Endodermal cell (in vitro differentiated cells): Measurements from ENCODE around the gene ZNF511. TPM values are rescaled to one million over a fixed set of nuclear protein-coding genes. Genes with fewer than 3 reads are reported as not detected.

Experiments used
- DNase-seq: peaks from one replicate; pipeline ENCODE4 v3.0.0-alpha.2; 2017
- H3K27ac ChIP-seq: 2 replicates; pipeline ENCODE4 v1.5.1; 2013; ENCODE audit warnings: mild to moderate bottlenecking, low read depth, low read length, moderate library complexity
- H3K27me3 ChIP-seq: 2 replicates; pipeline ENCODE4 v1.6.1; 2013; ENCODE audit warnings: mild to moderate bottlenecking, low read length, moderate library complexity; ENCODE audit not compliant: insufficient read depth, control insufficient read depth, poor library complexity, severe bottlenecking
- H3K36me3 ChIP-seq: 2 replicates; pipeline ENCODE4 v1.7.0; 2013; ENCODE audit warnings: mild to moderate bottlenecking, low read length, moderate library complexity; ENCODE audit not compliant: control insufficient read depth, insufficient read depth
- H3K4me1 ChIP-seq: one replicate; pipeline ENCODE4 v1.7.0; 2013; ENCODE audit warnings: low read length; ENCODE audit not compliant: control insufficient read depth, insufficient read depth
- H3K4me3 ChIP-seq: 2 replicates; pipeline ENCODE4 v1.5.1; 2013; ENCODE audit warnings: mild to moderate bottlenecking, low read length, moderate library complexity
- H3K9ac ChIP-seq: 2 replicates; pipeline ENCODE4 v1.6.1; 2013; ENCODE audit warnings: mild to moderate bottlenecking, low read length, moderate library complexity; ENCODE audit not compliant: poor library complexity, severe bottlenecking; ENCODE audit errors: extremely low read depth
- H3K9me3 ChIP-seq: 2 replicates; pipeline ENCODE4 v1.6.1; 2013; ENCODE audit warnings: mild to moderate bottlenecking, low read length, moderate library complexity; ENCODE audit not compliant: control insufficient read depth
- H3K27ac Mint-ChIP-seq: 2 replicates; pipeline ENCODE4 v1.8.0; 2020; ENCODE audit warnings: mixed read lengths
- H3K27me3 Mint-ChIP-seq: 2 replicates; pipeline ENCODE4 v1.8.0; 2021; ENCODE audit warnings: mild to moderate bottlenecking, mixed read lengths; ENCODE audit not compliant: insufficient read depth
- H3K36me3 Mint-ChIP-seq: 2 replicates; pipeline ENCODE4 v1.8.0; 2020; ENCODE audit warnings: low read depth, mixed read lengths
- H3K4me1 Mint-ChIP-seq: 2 replicates; pipeline ENCODE4 v1.8.0; 2020; ENCODE audit warnings: mixed read lengths
- H3K4me3 Mint-ChIP-seq: 2 replicates; pipeline ENCODE4 v1.8.0; 2020; ENCODE audit warnings: mild to moderate bottlenecking, moderate library complexity, mixed read lengths
- H3K9me3 Mint-ChIP-seq: 2 replicates; pipeline ENCODE4 v1.8.0; 2020; ENCODE audit warnings: mild to moderate bottlenecking, mixed read lengths
- WGBS, 2 experiments: methylation state at CpG; one replicate each; pipeline versions ENCODE4 v1.1.5 to v1.1.7; 2013; ENCODE audit warnings: missing lambda C conversion rate in 2 of 2, mixed read lengths in 1 of 2; ENCODE audit not compliant: insufficient coverage in 1 of 2, insufficient read length in 1 of 2; 5-methylcytosine and 5-hydroxymethylcytosine counted together
- total RNA-seq, 2 donors: library from RNA; stranded (reverse); fragmentation: NEBNext Ultra II Directional in 1 of 2; extraction: Animal tissue kit (Norgen Biotek cat#: 25700) in 1 of 2; gene quantifications; 2 replicates in 1 of 2; 3 replicates in 1 of 2; pipeline ENCODE4 v1.2.1, GENCODE V29; 2021
- TF ChIP-seq, protein P1 (sequence below): fragments of 200-600 bp; sonication (generic); conservative IDR thresholded peaks from 2 replicates; pipeline ENCODE4 v1.5.0; 2021; ENCODE audit warnings: antibody characterized with exemption, mild to moderate bottlenecking

ZNF511 gene
- total RNA-seq, 2 donors from 2014 or later = 48.1 to 57.6 TPM

- no peaks in the 10 kb centered on the region for H3K4me1 Mint-ChIP-seq
- WGBS, 2 experiments = 96 to 98% methylated on average over 37 to 42 of the region's 42 CpGs
- Histone ChIP-seq H3K4me3 (no peak overlapping the region), H3K9ac (no peak overlapping the region), H3K27ac (no peak overlapping the region), H3K4me1 (no peaks in the 10 kb centered on the region), H3K36me3 (peaks cover 56% of the 10 kb centered on the region), H3K27me3 (no peaks in the 10 kb centered on the region), H3K9me3 (no peaks in the 10 kb centered on the region)
- no peak overlapping the region for H3K27ac Mint-ChIP-seq
- TF ChIP-seq, protein P1, sequence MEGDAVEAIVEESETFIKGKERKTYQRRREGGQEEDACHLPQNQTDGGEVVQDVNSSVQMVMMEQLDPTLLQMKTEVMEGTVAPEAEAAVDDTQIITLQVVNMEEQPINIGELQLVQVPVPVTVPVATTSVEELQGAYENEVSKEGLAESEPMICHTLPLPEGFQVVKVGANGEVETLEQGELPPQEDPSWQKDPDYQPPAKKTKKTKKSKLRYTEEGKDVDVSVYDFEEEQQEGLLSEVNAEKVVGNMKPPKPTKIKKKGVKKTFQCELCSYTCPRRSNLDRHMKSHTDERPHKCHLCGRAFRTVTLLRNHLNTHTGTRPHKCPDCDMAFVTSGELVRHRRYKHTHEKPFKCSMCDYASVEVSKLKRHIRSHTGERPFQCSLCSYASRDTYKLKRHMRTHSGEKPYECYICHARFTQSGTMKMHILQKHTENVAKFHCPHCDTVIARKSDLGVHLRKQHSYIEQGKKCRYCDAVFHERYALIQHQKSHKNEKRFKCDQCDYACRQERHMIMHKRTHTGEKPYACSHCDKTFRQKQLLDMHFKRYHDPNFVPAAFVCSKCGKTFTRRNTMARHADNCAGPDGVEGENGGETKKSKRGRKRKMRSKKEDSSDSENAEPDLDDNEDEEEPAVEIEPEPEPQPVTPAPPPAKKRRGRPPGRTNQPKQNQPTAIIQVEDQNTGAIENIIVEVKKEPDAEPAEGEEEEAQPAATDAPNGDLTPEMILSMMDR = no peak
- no peak for DNase-seq
- H3K9me3 Mint-ChIP-seq = no peaks in the 10 kb centered on the region
- no peak overlapping the region for H3K4me3 Mint-ChIP-seq
- no peaks in the 10 kb centered on the region for H3K27me3 Mint-ChIP-seq
- H3K36me3 Mint-ChIP-seq = peaks cover 56% of the 10 kb centered on the region
Observed at GRCh38 chr10:133295426-133296320, 13.0 kb upstream of the ZNF511 start.

DNA sequence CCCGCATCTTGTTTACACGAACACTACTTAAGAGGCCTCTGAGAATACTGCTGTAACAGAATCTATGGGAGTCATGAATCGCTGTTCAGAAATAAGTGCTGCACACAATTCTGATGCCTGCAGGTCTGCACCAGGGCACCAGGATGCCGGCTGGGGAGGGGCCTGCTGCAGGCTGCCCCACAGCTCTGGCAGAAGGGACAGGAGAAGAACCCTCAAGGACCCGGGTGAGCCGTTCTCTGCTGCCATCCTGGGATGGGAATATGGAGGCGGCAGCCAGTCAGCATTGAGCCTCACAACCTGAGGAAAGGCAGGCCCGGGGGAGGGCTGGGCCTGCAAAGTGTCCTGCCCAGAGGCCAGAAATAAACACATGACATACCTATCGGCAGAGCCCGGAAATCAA, 11.2 kb upstream of the ZNF511 start:
- WGBS, 2 experiments = 91 to 94% methylated on average over 7 to 10 of the region's 10 CpGs
- Histone ChIP-seq H3K27ac (no peak overlapping the region), H3K4me3 (no peak overlapping the region), H3K36me3 (peaks cover 56% of the 10 kb centered on the region), H3K27me3 (no peaks in the 10 kb centered on the region), H3K9me3 (no peaks in the 10 kb centered on the region), H3K4me1 (no peaks in the 10 kb centered on the region), H3K9ac (no peak overlapping the region)
- Mint-ChIP-seq H3K27ac (no peak overlapping the region), H3K4me3 (no peak overlapping the region), H3K27me3 (no peaks in the 10 kb centered on the region), H3K4me1 (no peaks in the 10 kb centered on the region), H3K9me3 (no peaks in the 10 kb centered on the region), H3K36me3 (peaks cover 56% of the 10 kb centered on the region)
- TF ChIP-seq, protein P1 = no peak
- DNase-seq = no peak

DNA sequence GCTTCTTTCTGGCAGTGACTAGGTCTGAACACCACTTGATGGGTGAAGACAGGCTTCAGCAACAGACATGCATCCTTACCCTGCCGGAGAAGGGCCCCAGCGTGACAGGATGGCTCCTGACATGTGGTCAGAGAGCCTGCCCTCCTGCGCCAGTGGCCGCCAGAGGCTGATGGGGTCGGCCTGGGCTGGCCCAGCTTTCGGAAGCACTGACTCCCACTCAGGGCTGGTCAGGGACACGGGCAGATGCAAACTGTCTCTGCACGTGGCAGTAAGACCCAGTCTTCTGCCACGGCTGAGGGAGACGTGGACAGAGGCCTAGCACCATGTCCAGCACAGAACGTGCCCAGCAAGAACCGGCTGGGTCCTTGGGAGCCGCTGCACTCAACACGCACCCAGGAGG, 10.2 kb upstream of the ZNF511 start:
- no peaks in the 10 kb centered on the region for H3K9me3 ChIP-seq
- Mint-ChIP-seq H3K27ac (no peak overlapping the region), H3K4me3 (no peak overlapping the region), H3K9me3 (no peaks in the 10 kb centered on the region), H3K27me3 (no peaks in the 10 kb centered on the region), H3K36me3 (peaks cover 58% of the 10 kb centered on the region), H3K4me1 (no peaks in the 10 kb centered on the region)
- H3K4me3 ChIP-seq = no peak overlapping the region
- TF ChIP-seq, protein P1 = no peak
- H3K27me3 ChIP-seq = no peaks in the 10 kb centered on the region
- H3K9ac ChIP-seq = no peak overlapping the region
- H3K27ac ChIP-seq = no peak overlapping the region
- no peaks in the 10 kb centered on the region for H3K4me1 ChIP-seq
- no peak for DNase-seq
- peaks cover 47% of the 10 kb centered on the region for H3K36me3 ChIP-seq
- 94% methylated on average over 13 to 14 of the region's 14 CpGs for WGBS, 2 experiments
